Esophagus squamous epithelium (tissue), 4 donors: ENCODE measurements around the gene UCP2.

ENCODE experiments used
- CTCF ChIP-seq, 6 experiments: fragments of 450-650 bp in 4 of 6; fragments of 200-600 bp in 2 of 6; sonication (generic) in 2 of 6; IDR thresholded peaks; one replicate each; pipeline ENCODE4 v1.5.1; 2016 to 2019; ENCODE audit warnings: antibody characterized with exemption in 6 of 6, mild to moderate bottlenecking in 4 of 6, moderate library complexity in 4 of 6
- POLR2A ChIP-seq, 4 donors: fragments of 450-650 bp; IDR thresholded peaks; one replicate each; pipeline ENCODE4 v1.6.1; 2017; ENCODE audit warnings: antibody characterized with exemption in 4 of 4, mild to moderate bottlenecking in 4 of 4, moderate library complexity in 3 of 4

- TF ChIP-seq CTCF (IDR thresholded peaks at IDR 0.05) (no peak), POLR2A (IDR thresholded peaks at IDR 0.05) (no peak)
Measured at GRCh38 chr11:74008373-74009229, 26.0 kb upstream of the UCP2 start, which contains the start of gene UCP3.
